Measurements from ENCODE around the gene USP43. TPM values are rescaled to one million over a fixed set of nuclear protein-coding genes. Genes with fewer than 3 reads are reported as not detected.
A peak's percentile ranks its signal among the peaks of the same experiment; 100 is the strongest.
"Not testable (repeated sequence)": the region's sequence is repeated elsewhere in the genome, so short reads cannot be mapped to it uniquely, and the experiment has no call there.

USP43 gene, protein sequence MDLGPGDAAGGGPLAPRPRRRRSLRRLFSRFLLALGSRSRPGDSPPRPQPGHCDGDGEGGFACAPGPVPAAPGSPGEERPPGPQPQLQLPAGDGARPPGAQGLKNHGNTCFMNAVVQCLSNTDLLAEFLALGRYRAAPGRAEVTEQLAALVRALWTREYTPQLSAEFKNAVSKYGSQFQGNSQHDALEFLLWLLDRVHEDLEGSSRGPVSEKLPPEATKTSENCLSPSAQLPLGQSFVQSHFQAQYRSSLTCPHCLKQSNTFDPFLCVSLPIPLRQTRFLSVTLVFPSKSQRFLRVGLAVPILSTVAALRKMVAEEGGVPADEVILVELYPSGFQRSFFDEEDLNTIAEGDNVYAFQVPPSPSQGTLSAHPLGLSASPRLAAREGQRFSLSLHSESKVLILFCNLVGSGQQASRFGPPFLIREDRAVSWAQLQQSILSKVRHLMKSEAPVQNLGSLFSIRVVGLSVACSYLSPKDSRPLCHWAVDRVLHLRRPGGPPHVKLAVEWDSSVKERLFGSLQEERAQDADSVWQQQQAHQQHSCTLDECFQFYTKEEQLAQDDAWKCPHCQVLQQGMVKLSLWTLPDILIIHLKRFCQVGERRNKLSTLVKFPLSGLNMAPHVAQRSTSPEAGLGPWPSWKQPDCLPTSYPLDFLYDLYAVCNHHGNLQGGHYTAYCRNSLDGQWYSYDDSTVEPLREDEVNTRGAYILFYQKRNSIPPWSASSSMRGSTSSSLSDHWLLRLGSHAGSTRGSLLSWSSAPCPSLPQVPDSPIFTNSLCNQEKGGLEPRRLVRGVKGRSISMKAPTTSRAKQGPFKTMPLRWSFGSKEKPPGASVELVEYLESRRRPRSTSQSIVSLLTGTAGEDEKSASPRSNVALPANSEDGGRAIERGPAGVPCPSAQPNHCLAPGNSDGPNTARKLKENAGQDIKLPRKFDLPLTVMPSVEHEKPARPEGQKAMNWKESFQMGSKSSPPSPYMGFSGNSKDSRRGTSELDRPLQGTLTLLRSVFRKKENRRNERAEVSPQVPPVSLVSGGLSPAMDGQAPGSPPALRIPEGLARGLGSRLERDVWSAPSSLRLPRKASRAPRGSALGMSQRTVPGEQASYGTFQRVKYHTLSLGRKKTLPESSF
- 7.8 and 10.3 TPM in 2 replicates for total RNA-seq

DNA sequence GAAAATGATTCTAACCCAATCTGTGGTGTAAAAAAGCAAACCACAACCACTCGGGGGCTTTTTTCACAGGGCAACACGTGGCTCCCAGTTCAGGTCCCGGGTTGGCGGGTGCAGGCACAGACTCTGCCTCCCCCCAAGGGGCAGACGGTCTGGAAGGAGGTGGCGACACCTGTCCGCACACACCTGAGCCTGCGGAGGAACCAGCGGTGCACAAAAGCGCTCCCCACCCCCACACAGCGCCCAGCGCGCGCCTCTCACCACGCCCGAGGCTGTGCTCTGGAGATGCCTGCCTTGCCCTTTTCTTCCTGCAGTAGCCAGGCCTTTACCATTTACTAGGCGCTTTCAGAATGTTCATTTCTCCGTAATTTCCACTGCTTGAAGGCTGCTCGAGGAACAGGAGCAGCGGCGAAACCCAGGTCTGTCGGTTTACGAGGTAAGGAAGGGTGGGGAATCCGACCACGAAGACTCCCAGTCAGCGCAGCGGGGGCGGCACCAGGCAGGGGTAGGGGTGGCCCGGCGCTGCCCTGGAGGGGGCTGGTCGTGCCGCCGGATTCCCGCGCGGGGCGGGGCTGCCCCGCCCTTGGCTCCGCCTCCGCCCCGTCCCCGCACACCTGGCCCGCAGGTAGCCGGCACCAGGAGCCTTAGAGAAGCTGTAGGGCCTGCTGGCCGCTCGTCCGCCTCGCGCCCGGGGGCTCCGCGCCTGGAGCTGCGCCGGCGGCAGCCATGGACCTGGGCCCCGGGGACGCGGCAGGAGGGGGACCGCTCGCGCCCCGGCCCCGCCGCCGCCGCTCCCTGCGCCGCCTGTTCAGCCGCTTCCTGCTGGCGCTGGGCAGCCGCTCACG lies at the start of gene USP43:
Gene USP43 (plus strand): TSS at position 608 of the 842 bp plus-strand sequence. CDS start 116 bp downstream, at position 724.
- DNase-seq (ENCODE audit: low read depth) = peak; percentile 12
- peak within 1 kb of the TSS; percentile 79 for H3K4me3 ChIP-seq (ENCODE audit: low read depth, low read length)
- TF ChIP-seq, protein P1, sequence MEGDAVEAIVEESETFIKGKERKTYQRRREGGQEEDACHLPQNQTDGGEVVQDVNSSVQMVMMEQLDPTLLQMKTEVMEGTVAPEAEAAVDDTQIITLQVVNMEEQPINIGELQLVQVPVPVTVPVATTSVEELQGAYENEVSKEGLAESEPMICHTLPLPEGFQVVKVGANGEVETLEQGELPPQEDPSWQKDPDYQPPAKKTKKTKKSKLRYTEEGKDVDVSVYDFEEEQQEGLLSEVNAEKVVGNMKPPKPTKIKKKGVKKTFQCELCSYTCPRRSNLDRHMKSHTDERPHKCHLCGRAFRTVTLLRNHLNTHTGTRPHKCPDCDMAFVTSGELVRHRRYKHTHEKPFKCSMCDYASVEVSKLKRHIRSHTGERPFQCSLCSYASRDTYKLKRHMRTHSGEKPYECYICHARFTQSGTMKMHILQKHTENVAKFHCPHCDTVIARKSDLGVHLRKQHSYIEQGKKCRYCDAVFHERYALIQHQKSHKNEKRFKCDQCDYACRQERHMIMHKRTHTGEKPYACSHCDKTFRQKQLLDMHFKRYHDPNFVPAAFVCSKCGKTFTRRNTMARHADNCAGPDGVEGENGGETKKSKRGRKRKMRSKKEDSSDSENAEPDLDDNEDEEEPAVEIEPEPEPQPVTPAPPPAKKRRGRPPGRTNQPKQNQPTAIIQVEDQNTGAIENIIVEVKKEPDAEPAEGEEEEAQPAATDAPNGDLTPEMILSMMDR (conservative IDR thresholded peaks at IDR 0.05; ENCODE audit: low read depth, low read length) = no peak

DNA sequence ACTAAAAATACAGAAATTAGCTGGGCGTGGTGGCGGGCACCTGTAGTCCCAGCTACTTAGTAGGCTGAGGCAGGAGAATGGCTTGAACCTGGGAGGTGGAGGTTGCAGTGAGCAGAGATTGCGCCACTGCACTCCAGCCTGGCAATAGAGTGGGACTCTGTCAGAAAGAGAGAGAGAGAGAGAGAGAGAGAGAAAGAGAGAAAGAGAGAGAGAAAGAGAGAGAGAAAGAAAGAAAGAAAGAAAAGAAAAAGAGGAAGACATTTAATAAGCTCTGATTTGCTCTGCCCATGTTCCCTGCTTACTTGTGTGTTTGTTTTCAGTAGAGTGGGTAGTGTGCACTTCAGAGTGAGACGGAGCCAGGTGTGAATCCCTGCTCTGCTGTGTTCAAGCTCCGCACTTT lies 47.7 kb upstream of the USP43 start:
- not testable (repeated sequence) for DNase-seq (ENCODE audit: low read depth); H3K4me3 ChIP-seq (ENCODE audit: low read depth, low read length)

DNA sequence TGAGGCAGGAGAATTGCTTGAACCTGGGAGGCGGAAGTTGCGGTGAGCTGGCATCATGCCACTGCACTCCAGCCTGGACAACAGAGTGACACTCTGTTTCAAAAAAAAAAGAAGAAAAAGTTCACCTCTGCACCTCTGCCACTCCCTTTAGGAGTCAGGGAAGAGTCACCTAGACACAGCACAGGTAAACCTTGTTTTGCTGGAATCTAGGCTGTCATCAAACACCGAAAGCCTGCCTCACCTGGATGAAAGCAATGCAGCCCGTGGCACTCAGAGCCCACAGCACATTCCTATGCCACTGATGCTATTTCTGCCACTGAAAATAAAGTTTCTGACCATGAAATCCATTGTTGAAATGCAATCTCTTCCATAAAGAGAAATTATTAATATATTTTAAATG lies 46.7 kb upstream of the USP43 start:
- no peak overlapping the region for H3K4me3 ChIP-seq (ENCODE audit: low read depth, low read length)
- no peak for DNase-seq (ENCODE audit: low read depth)
- TF ChIP-seq, protein P1 (conservative IDR thresholded peaks at IDR 0.05; ENCODE audit: low read depth, low read length) = no peak

DNA sequence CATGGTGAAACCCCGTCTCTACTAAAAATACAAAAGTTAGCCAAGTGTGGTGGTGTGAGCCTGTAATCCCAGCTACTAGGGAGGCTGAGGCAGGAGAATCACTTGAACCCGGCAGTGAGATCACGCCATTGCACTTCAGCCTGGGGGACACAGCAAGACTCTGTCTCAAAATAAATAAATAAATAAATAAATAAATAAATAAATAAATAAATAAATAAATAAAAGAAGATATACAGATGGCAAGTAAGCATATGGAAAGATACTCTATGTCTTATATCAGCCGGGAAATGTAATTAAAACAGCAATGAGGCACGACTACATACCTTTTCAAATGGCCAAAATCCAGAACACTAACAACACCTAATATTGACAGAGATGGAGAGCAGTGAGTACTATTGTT lies 40.7 kb upstream of the USP43 start:
- DNase-seq (ENCODE audit: low read depth); H3K4me3 ChIP-seq (ENCODE audit: low read depth, low read length): not testable (repeated sequence)

DNA sequence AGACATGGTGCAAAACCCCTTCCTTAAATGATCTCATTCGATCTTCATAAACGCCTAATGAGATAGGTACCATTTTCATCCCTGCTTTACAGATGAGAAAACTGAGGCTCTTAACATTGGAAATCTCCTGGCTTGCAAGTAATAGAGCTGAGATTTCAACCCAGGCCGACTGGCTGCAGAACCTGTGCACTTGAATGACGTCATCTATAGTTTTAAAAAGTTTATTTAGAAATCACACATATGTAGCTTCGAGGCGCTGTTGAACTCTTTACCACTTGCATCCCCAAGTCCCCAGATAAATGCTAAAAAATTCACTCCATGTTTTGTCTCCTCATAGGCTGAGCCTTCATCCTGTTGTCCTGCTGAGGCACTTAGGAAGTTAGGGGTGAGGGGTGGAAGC lies 38.9 kb upstream of the USP43 start:
- TF ChIP-seq, protein P1 (conservative IDR thresholded peaks at IDR 0.05; ENCODE audit: low read depth, low read length) = no peak
- no peak overlapping the region for H3K4me3 ChIP-seq (ENCODE audit: low read depth, low read length)
- no peak for DNase-seq (ENCODE audit: low read depth)

DNA sequence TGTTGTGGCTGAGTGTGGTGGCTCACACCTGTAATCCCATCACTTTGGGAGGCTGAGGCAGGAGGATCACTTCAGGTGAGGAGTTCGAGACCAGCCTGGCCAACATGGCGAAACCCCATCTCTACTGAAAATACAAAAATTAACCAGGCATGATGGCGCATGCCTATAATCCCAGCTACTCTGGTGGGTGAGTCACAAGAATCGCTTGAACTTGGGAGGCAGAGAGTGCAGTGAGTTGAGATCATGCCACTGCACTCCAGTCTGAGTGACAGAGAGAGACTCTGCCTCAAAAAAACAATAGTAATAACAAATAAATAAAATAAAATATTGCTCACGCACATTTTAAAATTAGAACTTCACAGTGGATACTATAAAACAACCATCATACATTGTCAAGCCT lies 38.3 kb upstream of the USP43 start:
- DNase-seq (ENCODE audit: low read depth); H3K4me3 ChIP-seq (ENCODE audit: low read depth, low read length): not testable (repeated sequence)

DNA sequence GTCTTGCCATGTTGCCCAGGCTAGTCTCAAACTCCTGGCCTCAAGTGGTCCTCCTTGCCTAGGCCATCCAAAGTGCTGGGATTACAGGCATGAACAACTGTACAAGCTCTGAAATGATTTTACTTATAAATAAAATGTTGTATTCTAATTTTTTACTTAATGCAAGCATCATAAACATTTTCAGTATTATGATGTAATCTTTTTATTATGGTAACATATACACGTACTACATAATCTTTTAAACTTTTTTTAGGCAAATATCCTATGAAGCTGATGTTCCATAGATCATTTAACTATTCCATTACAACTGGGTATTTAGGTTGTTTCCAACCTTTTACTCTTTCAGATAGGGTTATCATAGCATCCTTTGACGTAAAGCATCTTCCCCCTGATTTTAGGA lies 33.8 kb upstream of the USP43 start:
- TF ChIP-seq, protein P1 (conservative IDR thresholded peaks at IDR 0.05; ENCODE audit: low read depth, low read length) = no peak
- no peak for DNase-seq (ENCODE audit: low read depth)

More for the DNA sequence above, 33.8 kb upstream of the USP43 start:
- H3K4me3 ChIP-seq (ENCODE audit: low read depth, low read length) = no peak overlapping the region
